SW480 (cell line): ENCODE data around the gene F2.
"Not testable (repeated sequence)": the region's sequence is repeated elsewhere in the genome, so short reads cannot be mapped to it uniquely, and the experiment has no call there.

ENCODE experiments used
- DNase-seq: peaks from one replicate; pipeline ENCODE4 v3.0.0-alpha.2; 2016; ENCODE audit warnings: low spot score

Gene F2

GRCh38 chr11:46686886-46687795 lies 31.9 kb upstream of the F2 start:
- no peak for DNase-seq

- no peak for DNase-seq
Measured at GRCh38 chr11:46690702-46691101, 28.3 kb upstream of the F2 start.

- DNase-seq, result no peak
Measured at GRCh38 chr11:46692450-46692849, 26.6 kb upstream of the F2 start.

GRCh38 chr11:46693597-46694012 lies 25.4 kb upstream of the F2 start:
- no peak for DNase-seq

GRCh38 chr11:46694072-46694471 lies 24.9 kb upstream of the F2 start:
- DNase-seq, result no peak

- no peak for DNase-seq
Measured at GRCh38 chr11:46694607-46695006, 24.4 kb upstream of the F2 start.

GRCh38 chr11:46695345-46696211 lies 23.4 kb upstream of the F2 start:
- peak; percentile 92 for DNase-seq

GRCh38 chr11:46696212-46696558 lies 22.8 kb upstream of the F2 start:
- DNase-seq, result no peak

- DNase-seq, result no peak
Measured at GRCh38 chr11:46697303-46697702, 21.7 kb upstream of the F2 start.

- no peak for DNase-seq
Measured at GRCh38 chr11:46697723-46698122, 21.3 kb upstream of the F2 start.

- DNase-seq, result no peak
Measured at GRCh38 chr11:46698597-46698996, 20.4 kb upstream of the F2 start.

- peak; percentile 99 for DNase-seq
Measured at GRCh38 chr11:46700241-46701077, 18.6 kb upstream of the F2 start, which contains the start of the genes ARHGAP1 and ZNF408. Gene ARHGAP1 (minus strand): TSS chr11:46700619. CDS start chr11:46696107, 4,512 bp downstream. Gene ZNF408 (plus strand): TSS chr11:46701031. CDS start chr11:46701048, 17 bp downstream.

- DNase-seq, result no peak
Measured at GRCh38 chr11:46701078-46701654, 17.8 kb upstream of the F2 start.

- no peak for DNase-seq
Measured at GRCh38 chr11:46705070-46705688, 13.8 kb upstream of the F2 start.

GRCh38 chr11:46706886-46707285 lies 12.1 kb upstream of the F2 start:
- DNase-seq, result no peak

- not testable (repeated sequence) for DNase-seq
Measured at GRCh38 chr11:46709351-46709750, 9.7 kb upstream of the F2 start.

- DNase-seq, result no peak
Measured at GRCh38 chr11:46710821-46711269, 8.2 kb upstream of the F2 start.

- DNase-seq, result no peak
Measured at GRCh38 chr11:46711303-46711702, 7.7 kb upstream of the F2 start.

- DNase-seq, result no peak
Measured at GRCh38 chr11:46712874-46713576, 6.0 kb upstream of the F2 start.

- not testable (repeated sequence) for DNase-seq
Measured at GRCh38 chr11:46717825-46718154, 1.2 kb upstream of the F2 start.
